Fibroblast of pulmonary artery (primary cell): ENCODE data around the gene PRKACB.

Source experiments
- DNase-seq: peaks from one replicate; pipeline ENCODE4 v3.0.0-alpha.2; 2010; ENCODE audit warnings: low read depth
- H3K4me3 ChIP-seq: replicated peaks from 2 replicates; pipeline ENCODE4 v1.5.1; 2011; ENCODE audit warnings: low read depth, mild to moderate bottlenecking, control low read depth, low read length, moderate library complexity
- CTCF ChIP-seq: IDR thresholded peaks from 2 replicates; pipeline ENCODE4 v1.5.1; 2011; ENCODE audit warnings: mild to moderate bottlenecking, control low read depth, low read length, inconsistent platforms; ENCODE audit errors: missing control alignments

PRKACB gene

GRCh38 chr1:84135341-84135740, 8.7 kb upstream of the PRKACB start:
- TF ChIP-seq CTCF, result no peak
- no peak overlapping the region for H3K4me3 ChIP-seq
- DNase-seq, result no peak

DNA sequence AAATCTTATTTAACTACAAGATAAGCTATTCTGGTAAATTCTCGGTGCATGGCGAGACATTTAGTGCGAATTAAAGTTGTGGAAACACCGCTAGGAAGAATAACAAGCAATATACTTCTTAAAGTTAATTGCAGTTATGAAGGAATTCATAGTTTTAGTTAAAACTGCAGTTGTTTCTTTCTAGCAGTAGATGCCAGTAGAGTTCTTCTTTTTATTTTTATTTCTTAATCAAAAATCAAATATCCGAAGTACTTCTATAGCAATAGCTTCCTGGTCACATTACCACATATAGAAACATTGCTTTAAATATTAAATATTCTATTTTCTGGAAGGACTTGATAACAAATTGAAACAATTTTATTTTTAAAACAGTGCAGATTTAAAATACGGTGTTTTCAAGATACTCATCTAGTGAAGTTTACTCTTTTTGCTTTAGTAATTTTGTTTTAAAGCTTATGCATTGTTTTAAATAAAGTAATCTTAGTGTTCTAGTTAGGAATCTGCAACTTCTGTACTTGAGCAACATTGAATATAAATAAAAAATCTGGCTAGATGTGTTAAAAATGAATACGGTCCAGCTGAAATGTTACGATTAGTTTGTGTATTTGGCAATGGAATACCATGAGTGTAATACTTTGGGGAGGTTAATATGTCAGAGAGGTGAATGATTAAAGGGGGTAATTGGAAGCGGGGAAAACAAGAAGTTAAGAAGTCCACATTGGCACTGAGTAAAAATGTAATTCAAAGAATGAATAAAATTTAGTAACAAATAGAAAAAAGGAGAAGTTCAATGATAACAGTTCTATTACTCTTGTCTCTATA, 2.7 kb upstream of the PRKACB start:
- peak; percentile 54 for DNase-seq
- no peak overlapping the region for H3K4me3 ChIP-seq
- TF ChIP-seq CTCF, result peak; percentile 59

- DNase-seq, result no peak
- no peak overlapping the region for H3K4me3 ChIP-seq
- TF ChIP-seq CTCF, result no peak
Observed at GRCh38 chr1:84145068-84145467, 997 bp downstream of the PRKACB start.

GRCh38 chr1:84146411-84147032, 2.5 kb downstream of the PRKACB start:
- peak; percentile 67 for DNase-seq
- H3K4me3 ChIP-seq, result no peak overlapping the region
- TF ChIP-seq CTCF, result no peak

DNA sequence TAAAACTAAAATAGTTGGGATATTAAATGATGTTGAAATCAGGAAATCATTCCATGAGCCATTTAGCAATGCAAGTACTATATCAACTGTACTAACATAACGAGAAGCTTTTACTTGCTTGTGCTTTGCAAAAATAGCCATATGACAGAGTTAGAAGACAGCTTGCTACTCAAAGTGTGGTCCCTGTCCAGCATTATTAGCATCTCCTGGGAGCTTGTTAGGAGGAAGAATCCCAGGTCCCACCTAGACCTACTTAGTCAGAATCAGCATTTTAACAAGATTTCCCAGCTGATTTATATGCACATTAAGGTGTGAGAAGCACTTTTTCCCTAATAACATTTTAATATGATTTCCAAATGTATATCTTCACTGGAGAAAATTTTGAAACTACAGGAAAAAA, 4.7 kb downstream of the PRKACB start:
- TF ChIP-seq CTCF, result no peak
- no peak for DNase-seq
- H3K4me3 ChIP-seq, result no peak overlapping the region

GRCh38 chr1:84152649-84153056, 8.6 kb downstream of the PRKACB start:
- H3K4me3 ChIP-seq, result no peak overlapping the region
- TF ChIP-seq CTCF, result no peak
- no peak for DNase-seq
